Activated T-helper 1 cell treated with anti-CD3 and anti-CD28 coated beads, Interleukin-12 subunit alpha, Interleukin-12 subunit beta, Interleukin-2, Interleukin-4 antibody, amounts not matched to agents 30 ng/mL and 10 ng/mL and 1 ng/mL, durations not matched to agents 14 hours and 24 hours and 36 hours (primary cell): ENCODE results near the gene CYP19A1. TPM values are rescaled to one million over a fixed set of nuclear protein-coding genes. Genes with fewer than 3 reads are reported as not detected.

ENCODE experiments used
- DNase-seq: peaks from one replicate; pipeline ENCODE4 v3.0.0; 2021; ENCODE audit warnings: low spot score
- H3K27ac Mint-ChIP-seq: one replicate; pipeline ENCODE4 v1.8.0; 2021; ENCODE audit warnings: mild to moderate bottlenecking, mixed read lengths
- H3K27me3 Mint-ChIP-seq: one replicate; pipeline ENCODE4 v1.8.0; 2022; ENCODE audit warnings: mild to moderate bottlenecking, moderate library complexity, mixed read lengths; ENCODE audit not compliant: insufficient read depth
- H3K36me3 Mint-ChIP-seq: one replicate; pipeline ENCODE4 v1.8.0; 2021; ENCODE audit warnings: low read depth, mixed read lengths
- H3K4me1 Mint-ChIP-seq: one replicate; pipeline ENCODE4 v1.8.0; 2021; ENCODE audit warnings: low read depth, mixed read lengths
- H3K4me3 Mint-ChIP-seq: one replicate; pipeline ENCODE4 v1.8.0; 2021; ENCODE audit warnings: mild to moderate bottlenecking, moderate library complexity, mixed read lengths
- H3K9me3 Mint-ChIP-seq: one replicate; pipeline ENCODE4 v1.8.0; 2021; ENCODE audit warnings: mixed read lengths
- intact Hi-C: fragments of 100-400 bp; cut with micrococcal nuclease; formaldehyde crosslinking; loops from one replicate; pipeline ENCODE4 v1.15.1; 2024
- total RNA-seq: library from RNA; stranded (reverse); gene quantifications from 2 replicates; pipeline ENCODE4 v1.2.3, GENCODE V29; 2022

The CYP19A1 gene
- total RNA-seq, 1 donor from 2014 or later, result 0.23 TPM

DNA sequence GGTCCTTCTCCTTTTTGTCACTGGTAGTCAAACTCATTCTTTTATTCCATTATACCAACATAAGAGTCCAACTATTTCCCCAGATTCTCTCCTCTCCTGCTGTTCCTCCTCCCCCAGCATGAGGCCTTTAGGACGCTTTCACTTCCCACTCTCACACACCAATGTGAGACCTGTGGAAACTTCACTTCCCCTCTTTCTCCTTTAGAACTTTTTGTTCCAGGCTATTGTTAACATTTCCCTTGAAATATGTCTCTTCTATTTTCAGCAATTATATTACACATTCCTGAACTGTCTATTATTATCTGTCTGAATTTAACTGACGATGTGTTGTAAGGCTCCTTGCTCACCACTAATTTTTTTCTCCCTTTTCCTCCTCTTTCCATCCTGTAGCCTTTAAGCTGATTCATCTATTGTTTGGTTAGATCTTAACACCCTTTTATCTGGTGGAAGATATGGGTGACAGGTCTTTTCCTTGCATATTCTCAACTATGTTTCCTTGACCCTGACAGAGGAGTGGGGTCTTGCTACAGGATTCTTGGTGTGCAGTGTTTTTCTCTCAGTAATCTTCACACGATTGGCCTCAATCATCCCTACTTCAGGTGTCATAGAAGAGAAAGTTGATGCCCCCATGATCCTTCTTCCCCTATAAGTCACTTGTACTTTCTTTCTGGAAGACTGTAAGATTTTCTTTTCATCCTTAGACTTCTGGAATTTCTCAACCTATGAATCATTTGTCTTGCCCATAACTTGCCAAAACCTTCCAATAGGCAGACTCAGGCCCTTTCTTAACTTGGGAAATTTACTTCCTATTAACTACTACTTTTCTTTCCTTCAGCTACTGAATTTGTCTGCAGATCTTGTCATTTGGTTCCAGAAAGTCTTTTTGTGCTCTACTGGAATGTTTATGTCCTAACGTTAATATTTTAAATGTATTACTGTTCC, 5.9 kb downstream of the CYP19A1 start:
- Mint-ChIP-seq H3K4me1 (no peaks in the 10 kb centered on the region), H3K27ac (no peak overlapping the region), H3K36me3 (no peaks in the 10 kb centered on the region), H3K9me3 (no peaks in the 10 kb centered on the region), H3K27me3 (peaks cover 5% of the 10 kb centered on the region), H3K4me3 (no peak overlapping the region)
- intact Hi-C loops, result no loop called here
- DNase-seq, result no peak

DNA sequence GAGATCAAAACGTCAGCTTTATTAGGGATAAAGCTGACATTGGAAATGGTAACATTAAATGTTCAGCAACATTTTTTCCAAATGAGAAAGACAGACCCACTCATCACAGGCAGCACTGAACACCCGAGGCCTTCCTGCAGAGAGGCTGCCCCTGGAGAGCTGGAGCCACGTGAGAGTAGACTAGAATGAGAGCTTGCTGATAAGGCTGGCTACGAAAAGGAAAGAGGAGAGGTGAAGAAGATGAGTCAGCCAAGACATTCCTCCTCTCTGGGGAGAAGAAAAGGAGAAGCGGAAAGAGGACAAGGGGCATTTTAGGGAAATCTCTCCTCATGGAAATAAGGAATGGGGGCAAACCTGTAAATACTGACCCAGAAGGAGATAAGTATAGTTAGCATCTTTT, 7.3 kb downstream of the CYP19A1 start:
- H3K27me3 Mint-ChIP-seq, result peaks cover 5% of the 10 kb centered on the region
- no peak for DNase-seq
- no peaks in the 10 kb centered on the region for H3K4me1 Mint-ChIP-seq
- no peaks in the 10 kb centered on the region for H3K9me3 Mint-ChIP-seq
- intact Hi-C loops, result no loop called here
- no peaks in the 10 kb centered on the region for H3K36me3 Mint-ChIP-seq
- no peak overlapping the region for H3K4me3 Mint-ChIP-seq
- no peak overlapping the region for H3K27ac Mint-ChIP-seq

DNA sequence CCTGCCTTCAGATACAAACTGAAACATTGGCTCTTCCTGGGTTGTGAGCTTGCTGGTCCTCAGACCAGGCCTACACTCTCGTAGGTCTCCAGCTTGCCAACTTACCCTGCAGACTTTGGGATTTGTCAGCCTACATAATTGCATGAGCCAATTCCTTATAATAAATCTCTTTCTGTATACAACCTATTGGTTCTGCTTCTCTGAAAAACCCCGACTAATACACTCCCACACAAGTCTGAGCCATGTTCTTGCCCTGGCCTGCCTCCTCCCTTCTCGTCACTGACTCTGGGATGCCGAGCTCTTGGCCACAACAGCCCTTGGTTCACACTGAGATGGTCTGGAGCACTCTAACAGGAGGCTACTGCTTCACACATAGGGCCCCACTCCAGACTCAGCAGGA, 9.5 kb downstream of the CYP19A1 start:
- Mint-ChIP-seq H3K4me3 (no peak overlapping the region), H3K27ac (no peak overlapping the region), H3K9me3 (no peaks in the 10 kb centered on the region), H3K27me3 (peaks cover 5% of the 10 kb centered on the region), H3K36me3 (no peaks in the 10 kb centered on the region), H3K4me1 (no peaks in the 10 kb centered on the region)
- intact Hi-C loops, result no loop called here
- DNase-seq, result no peak

DNA sequence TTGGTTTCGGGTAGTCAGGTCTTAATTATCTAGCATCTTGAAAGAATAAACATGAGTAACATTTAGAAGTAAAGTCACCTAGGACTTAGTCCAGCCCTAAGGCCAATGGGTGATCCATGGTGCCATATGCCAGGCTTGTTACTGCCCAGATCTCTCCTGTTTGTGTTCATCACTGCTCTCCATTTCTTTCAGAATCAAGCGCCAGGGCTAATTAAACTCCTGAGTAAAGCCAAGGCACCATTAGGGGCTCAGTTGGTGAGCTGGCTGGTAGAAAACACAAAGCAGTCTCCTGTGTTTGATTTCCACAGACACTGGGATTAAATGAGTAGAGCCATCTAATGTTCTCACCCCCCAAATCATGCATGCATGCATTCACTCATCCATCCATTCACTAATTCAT, 11.3 kb downstream of the CYP19A1 start:
- Mint-ChIP-seq H3K27me3 (peaks cover 3% of the 10 kb centered on the region), H3K36me3 (no peaks in the 10 kb centered on the region), H3K9me3 (no peaks in the 10 kb centered on the region), H3K4me3 (no peak overlapping the region), H3K4me1 (no peaks in the 10 kb centered on the region), H3K27ac (no peak overlapping the region)
- intact Hi-C loops, result no loop called here
- no peak for DNase-seq

DNA sequence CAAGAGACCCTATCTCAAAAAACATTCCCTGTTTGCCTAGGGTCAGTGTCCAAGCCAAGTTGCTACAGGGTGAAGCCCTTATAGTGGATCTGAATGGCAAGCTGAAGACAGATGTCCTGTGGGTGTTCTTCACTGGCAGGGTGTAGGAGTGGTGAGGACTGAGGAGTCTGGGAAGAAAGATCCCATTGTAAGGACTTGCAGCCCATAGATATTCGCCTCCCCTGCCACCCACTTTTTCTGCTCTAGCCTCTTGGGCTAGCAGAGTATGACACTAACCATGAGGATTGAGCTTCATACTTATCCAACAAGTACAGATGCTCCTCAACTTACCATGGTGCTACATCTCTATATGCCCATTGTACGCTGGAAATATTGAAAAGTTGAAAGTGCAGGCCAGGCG, 13.2 kb downstream of the CYP19A1 start:
- DNase-seq, result no peak
- Mint-ChIP-seq H3K9me3 (no peaks in the 10 kb centered on the region), H3K27ac (no peak overlapping the region), H3K27me3 (peaks cover 3% of the 10 kb centered on the region), H3K4me3 (no peak overlapping the region), H3K36me3 (no peaks in the 10 kb centered on the region), H3K4me1 (no peaks in the 10 kb centered on the region)
- intact Hi-C loops, result no loop called here

DNA sequence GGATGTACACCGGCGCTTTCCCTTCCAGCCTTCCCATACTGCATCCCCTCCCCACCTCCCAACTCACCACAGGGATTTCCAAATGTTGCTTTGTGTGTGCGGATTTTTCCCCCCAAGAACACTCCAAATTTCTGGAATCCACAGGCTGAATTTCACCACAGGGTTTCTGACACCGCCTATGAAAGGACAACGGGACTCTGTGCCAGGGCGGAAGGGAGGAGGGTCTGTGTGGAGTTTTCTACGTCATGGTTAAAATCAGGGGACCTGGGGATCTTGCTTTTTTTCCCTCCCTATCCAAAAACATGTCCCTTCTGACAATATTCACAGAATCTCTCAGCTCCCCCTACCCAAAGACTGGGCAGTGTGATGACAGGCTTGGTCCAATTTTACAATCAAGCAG, 14.6 kb downstream of the CYP19A1 start:
- Mint-ChIP-seq H3K27me3 (peaks cover 6% of the 10 kb centered on the region), H3K36me3 (no peaks in the 10 kb centered on the region), H3K27ac (no peak overlapping the region), H3K9me3 (no peaks in the 10 kb centered on the region), H3K4me1 (no peaks in the 10 kb centered on the region), H3K4me3 (no peak overlapping the region)
- intact Hi-C loops, result no loop called here
- DNase-seq, result no peak

DNA sequence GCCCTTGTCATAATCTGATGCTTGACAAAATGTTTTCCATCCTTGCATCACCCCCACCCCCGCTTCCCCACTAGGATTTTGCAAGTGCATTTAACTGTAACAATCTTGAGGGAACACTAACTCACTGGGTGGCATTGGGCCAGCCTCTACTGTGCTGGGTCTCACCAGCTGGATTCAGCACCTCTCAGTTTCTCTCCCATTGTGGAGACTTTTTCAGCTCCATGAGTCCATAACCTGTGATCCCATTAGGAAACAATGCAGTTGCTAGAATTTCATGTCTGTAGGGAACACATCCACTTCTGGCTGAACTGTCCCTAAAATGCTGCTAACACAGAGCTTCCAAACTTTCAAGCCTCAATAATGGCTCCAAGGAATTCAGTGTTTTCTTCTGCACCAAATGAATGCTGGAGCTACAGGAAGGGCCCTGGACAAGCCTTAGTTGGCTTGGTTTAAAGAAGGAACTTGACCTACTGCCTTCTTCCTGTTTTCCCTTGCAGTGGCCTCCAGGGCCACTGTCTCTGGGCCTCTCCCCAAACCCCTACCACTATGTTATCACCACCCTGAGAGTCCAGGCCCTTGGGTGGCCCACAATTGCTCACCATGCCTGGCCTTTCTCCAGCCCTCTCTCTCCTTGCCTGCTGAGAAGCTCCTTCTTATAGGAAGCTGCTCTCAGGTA, 15.6 kb downstream of the CYP19A1 start:
- Mint-ChIP-seq H3K9me3 (no peaks in the 10 kb centered on the region), H3K27ac (no peak overlapping the region), H3K4me3 (no peak overlapping the region), H3K36me3 (no peaks in the 10 kb centered on the region), H3K27me3 (peaks cover 5% of the 10 kb centered on the region), H3K4me1 (no peaks in the 10 kb centered on the region)
- DNase-seq, result no peak
- intact Hi-C loops, result no loop called here

DNA sequence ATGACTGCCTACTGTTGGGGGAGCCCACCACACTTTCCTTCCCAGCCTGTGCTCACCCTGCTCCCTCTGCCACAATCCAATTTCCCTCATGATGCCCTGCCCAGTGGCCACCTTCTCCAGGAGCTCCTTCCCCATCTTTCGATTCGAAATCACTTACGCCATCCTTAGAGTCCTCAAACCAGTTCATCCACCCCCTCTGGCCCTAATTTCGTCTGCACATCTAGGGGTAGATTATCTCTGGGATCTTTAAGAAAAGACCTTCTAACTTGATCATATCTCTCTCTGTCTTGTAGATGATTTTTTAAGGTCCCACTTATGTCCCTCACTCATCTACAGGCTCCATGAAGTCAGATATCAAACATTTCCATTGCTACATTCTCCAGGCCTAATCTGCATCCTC, 17.1 kb downstream of the CYP19A1 start:
- no peak for DNase-seq
- Mint-ChIP-seq H3K27me3 (peaks cover 4% of the 10 kb centered on the region), H3K4me1 (no peaks in the 10 kb centered on the region), H3K36me3 (no peaks in the 10 kb centered on the region), H3K9me3 (no peaks in the 10 kb centered on the region), H3K27ac (no peak overlapping the region), H3K4me3 (no peak overlapping the region)
- intact Hi-C loops, result no loop called here

DNA sequence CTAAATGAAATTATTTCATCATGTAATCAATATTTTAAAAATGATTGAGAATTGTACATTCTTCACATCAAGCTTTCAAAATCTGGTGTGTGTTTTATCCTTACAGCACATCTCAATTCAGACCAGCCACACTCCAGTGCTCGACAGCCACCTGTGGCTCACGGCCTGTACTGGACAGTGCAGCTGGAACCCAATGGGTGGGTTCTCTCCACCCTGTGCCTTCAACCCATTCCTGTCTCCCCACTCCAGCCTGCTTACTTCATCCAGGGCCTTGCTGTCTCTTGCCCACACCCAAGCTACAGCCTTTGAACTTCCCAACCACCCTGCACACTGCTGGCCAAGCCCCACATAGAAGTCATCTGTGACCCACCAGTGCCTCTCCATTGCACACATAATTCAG, 17.6 kb downstream of the CYP19A1 start:
- intact Hi-C loops, result no loop called here
- H3K27me3 Mint-ChIP-seq, result peaks cover 4% of the 10 kb centered on the region
- DNase-seq, result no peak
- H3K27ac Mint-ChIP-seq, result no peak overlapping the region
- no peaks in the 10 kb centered on the region for H3K4me1 Mint-ChIP-seq
- H3K4me3 Mint-ChIP-seq, result no peak overlapping the region
- no peaks in the 10 kb centered on the region for H3K9me3 Mint-ChIP-seq
- H3K36me3 Mint-ChIP-seq, result no peaks in the 10 kb centered on the region

DNA sequence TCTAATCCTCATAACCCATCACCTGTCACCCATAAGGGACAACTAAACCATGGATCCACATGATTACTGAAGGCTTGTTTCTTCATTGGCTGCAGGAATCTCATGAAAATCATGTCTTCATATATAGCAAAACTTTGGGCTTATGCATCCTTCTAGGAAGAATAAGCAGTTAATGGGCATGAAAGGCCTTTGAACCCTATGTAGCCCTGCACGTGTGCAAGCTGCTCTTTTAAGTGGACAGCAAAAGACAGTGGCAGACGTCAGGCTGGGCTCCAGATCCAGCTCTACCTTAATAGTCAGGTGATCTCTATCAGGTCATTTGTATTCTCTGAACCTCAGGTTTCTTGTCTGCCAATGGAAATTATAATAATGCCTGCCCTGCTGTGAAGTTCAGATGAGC, 18.9 kb downstream of the CYP19A1 start:
- intact Hi-C loops, result no loop called here
- no peak overlapping the region for H3K4me3 Mint-ChIP-seq

DNA sequence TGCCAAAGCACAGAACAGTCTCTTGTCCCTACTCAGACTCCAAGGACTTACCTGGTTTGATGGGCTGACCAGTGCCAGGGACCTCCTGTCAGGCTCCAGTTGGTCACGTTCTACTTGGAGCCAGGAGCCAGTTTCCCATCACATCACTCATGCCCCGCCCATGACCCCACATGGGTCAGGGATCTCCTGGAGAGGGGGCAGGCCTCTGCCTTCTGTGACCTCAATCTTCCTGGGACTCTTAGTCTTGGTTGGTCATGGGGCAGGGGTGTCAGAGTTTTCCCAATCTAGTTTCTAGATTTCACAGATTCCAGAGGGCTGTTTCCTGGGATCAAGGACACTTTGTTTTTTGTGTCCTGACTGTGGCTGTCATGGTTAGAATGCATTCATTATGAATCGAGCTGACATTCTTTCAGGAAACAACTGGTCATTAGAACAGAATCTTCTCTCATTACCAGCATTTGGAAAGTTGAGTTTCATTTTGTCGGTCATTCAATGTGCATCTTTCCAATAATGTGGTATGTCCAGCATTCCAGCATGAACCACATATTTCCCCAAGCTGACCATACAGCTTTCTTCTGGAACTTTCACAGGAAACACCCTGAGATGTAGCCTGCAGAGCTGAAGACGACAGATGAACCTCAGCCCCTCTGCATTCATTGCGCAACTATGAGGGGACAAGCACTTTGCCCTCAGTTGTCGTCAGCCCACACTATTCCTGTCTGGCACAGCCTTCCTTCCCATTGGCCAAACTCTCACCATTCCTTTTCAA, 19.8 kb downstream of the CYP19A1 start:
- DNase-seq, result no peak
- Mint-ChIP-seq H3K27me3 (peaks cover 4% of the 10 kb centered on the region), H3K36me3 (no peaks in the 10 kb centered on the region), H3K4me1 (no peaks in the 10 kb centered on the region), H3K4me3 (no peak overlapping the region), H3K9me3 (no peaks in the 10 kb centered on the region), H3K27ac (no peak overlapping the region)
- intact Hi-C loops, result no loop called here

More for the DNA sequence above, 18.9 kb downstream of the CYP19A1 start:
- no peaks in the 10 kb centered on the region for H3K36me3 Mint-ChIP-seq
- no peaks in the 10 kb centered on the region for H3K4me1 Mint-ChIP-seq
- DNase-seq, result no peak
- peaks cover 4% of the 10 kb centered on the region for H3K27me3 Mint-ChIP-seq
- no peaks in the 10 kb centered on the region for H3K9me3 Mint-ChIP-seq
- no peak overlapping the region for H3K27ac Mint-ChIP-seq

DNA sequence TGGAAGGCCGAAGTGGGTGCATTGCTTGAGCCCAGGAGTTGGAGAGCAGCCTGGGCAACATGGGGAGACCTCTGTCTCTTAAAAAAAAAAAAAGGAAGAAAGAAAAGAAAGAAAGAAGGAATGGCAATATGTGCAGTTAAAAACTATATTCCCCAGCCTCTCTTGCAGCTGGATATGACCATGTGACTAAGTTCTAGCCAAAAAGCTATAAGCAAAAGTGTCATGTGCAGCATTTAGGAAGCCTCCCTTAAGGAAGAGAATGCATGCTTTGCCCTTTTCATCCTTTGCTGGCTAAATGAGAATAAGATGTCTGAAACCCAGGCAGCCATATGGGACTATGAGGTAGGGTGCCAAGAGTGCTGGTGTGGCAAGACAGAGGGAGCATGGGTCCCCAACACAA, 21.8 kb downstream of the CYP19A1 start:
- H3K27me3 Mint-ChIP-seq, result peaks cover 4% of the 10 kb centered on the region
- intact Hi-C loops, result no loop called here
- no peaks in the 10 kb centered on the region for H3K9me3 Mint-ChIP-seq

DNA sequence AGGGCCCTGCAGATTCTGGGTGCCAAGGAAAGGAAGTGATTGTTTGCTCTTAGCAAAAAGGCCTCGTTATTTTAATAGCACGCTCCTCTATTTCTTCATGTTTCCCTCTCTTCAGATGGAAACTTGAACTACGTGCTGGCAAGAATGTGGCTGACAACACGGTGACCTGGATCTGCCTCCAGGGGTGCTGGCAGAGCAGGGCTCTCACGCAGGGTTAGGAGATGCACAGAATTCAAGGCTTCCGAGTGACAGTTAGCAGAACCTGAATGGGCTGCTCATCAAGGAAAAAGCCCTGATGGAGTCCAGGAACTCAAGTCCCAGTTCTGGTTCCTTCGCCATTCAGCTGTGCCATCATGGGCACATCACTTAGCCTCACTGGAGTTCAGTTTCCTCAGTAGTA, 22.7 kb downstream of the CYP19A1 start:
- H3K4me1 Mint-ChIP-seq, result no peaks in the 10 kb centered on the region
- peaks cover 4% of the 10 kb centered on the region for H3K27me3 Mint-ChIP-seq
- DNase-seq, result no peak
- H3K4me3 Mint-ChIP-seq, result no peak overlapping the region
- intact Hi-C loops, result no loop called here
- H3K27ac Mint-ChIP-seq, result no peak overlapping the region
- H3K9me3 Mint-ChIP-seq, result no peaks in the 10 kb centered on the region
- no peaks in the 10 kb centered on the region for H3K36me3 Mint-ChIP-seq

More for the DNA sequence above, 21.8 kb downstream of the CYP19A1 start:
- H3K4me1 Mint-ChIP-seq, result no peaks in the 10 kb centered on the region
- no peak overlapping the region for H3K4me3 Mint-ChIP-seq
- H3K27ac Mint-ChIP-seq, result no peak overlapping the region
- no peak for DNase-seq
- no peaks in the 10 kb centered on the region for H3K36me3 Mint-ChIP-seq
